Thoracic aorta (tissue), 2 donors: ENCODE data around the gene MOSPD2. TPM values are rescaled to one million over a fixed set of nuclear protein-coding genes. Genes with fewer than 3 reads are reported as not detected.

ENCODE experiments used
- ATAC-seq: fragments of 150-250 bp; one replicate; pipeline ENCODE4 v1.8.0; 2017; ENCODE audit warnings: low read depth; ENCODE audit not compliant: insufficient number of reproducible peaks, low FRiP score
- DNase-seq: peaks from one replicate; pipeline ENCODE4 v3.0.0-alpha.2; 2020; ENCODE audit warnings: low spot score
- H3K27ac ChIP-seq, 2 donors: fragments of 200-600 bp; sonication (generic); 1 replicate in 1 of 2; 2 replicates in 1 of 2; pipeline ENCODE4 v1.5.1; 2016; ENCODE audit warnings: mild to moderate bottlenecking in 2 of 2, moderate library complexity in 2 of 2
- H3K27me3 ChIP-seq: fragments of 200-600 bp; sonication (generic); replicated peaks from 2 replicates; pipeline ENCODE4 v1.6.0; 2016; ENCODE audit warnings: mild to moderate bottlenecking; ENCODE audit not compliant: insufficient read depth
- H3K36me3 ChIP-seq: fragments of 200-600 bp; sonication (generic); one replicate; pipeline ENCODE4 v1.5.1; 2016
- H3K4me1 ChIP-seq, 2 donors: fragments of 200-600 bp; sonication (generic); 1 replicate in 1 of 2; 2 replicates in 1 of 2; pipeline versions ENCODE4 v1.5.1 to v1.6.0; 2016; ENCODE audit warnings: low read depth in 2 of 2, mild to moderate bottlenecking in 1 of 2; ENCODE audit not compliant: control insufficient read depth in 1 of 2
- H3K4me3 ChIP-seq: fragments of 200-600 bp; sonication (generic); 2 replicates; pipeline ENCODE4 v1.5.1; 2016; ENCODE audit warnings: mild to moderate bottlenecking
- H3K9me3 ChIP-seq: fragments of 200-600 bp; sonication (generic); 2 replicates; pipeline ENCODE4 v1.5.1; 2016
- total RNA-seq, 2 donors: library from RNA; depleted of rRNA; stranded (reverse); fragments of >200 nt; gene quantifications; one replicate each; pipeline versions ENCODE4 v1.1.0 to v1.2.3, GENCODE V29; 2016
- TF ChIP-seq, protein P1 (sequence below): fragments of 200-600 bp; sonication (generic); IDR thresholded peaks from one replicate; pipeline ENCODE4 v1.5.1; 2019; ENCODE audit warnings: antibody characterized with exemption

The MOSPD2 gene
- 10 to 100 TPM; 19.4 to 55.5 TPM for total RNA-seq

- Histone ChIP-seq H3K4me3 (peak within 1 kb of the TSS; percentile 87), H3K9me3 (no peaks in the 10 kb centered on the region), H3K27ac (peak within 1 kb of the TSS; percentile 61 to 70), H3K27me3 (no peaks in the 10 kb centered on the region), H3K4me1 (peaks cover 0 to 11% of the 10 kb centered on the region in 2 donors), H3K36me3 (no peaks in the 10 kb centered on the region)
- TF ChIP-seq, protein P1, sequence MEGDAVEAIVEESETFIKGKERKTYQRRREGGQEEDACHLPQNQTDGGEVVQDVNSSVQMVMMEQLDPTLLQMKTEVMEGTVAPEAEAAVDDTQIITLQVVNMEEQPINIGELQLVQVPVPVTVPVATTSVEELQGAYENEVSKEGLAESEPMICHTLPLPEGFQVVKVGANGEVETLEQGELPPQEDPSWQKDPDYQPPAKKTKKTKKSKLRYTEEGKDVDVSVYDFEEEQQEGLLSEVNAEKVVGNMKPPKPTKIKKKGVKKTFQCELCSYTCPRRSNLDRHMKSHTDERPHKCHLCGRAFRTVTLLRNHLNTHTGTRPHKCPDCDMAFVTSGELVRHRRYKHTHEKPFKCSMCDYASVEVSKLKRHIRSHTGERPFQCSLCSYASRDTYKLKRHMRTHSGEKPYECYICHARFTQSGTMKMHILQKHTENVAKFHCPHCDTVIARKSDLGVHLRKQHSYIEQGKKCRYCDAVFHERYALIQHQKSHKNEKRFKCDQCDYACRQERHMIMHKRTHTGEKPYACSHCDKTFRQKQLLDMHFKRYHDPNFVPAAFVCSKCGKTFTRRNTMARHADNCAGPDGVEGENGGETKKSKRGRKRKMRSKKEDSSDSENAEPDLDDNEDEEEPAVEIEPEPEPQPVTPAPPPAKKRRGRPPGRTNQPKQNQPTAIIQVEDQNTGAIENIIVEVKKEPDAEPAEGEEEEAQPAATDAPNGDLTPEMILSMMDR, result no peak
- ATAC-seq (peak; percentile 98), DNase-seq (peak; percentile 78)
Observed at GRCh38 chrX:14872851-14873675, at the start of gene MOSPD2, which contains the start of gene FANCB. Gene MOSPD2, plus strand, starts transcription at chrX:14873421. Its CDS starts 108 bp downstream, at chrX:14873529. Gene FANCB, minus strand, starts transcription at chrX:14873069. Its CDS starts 7,559 bp downstream, at chrX:14865510.

- H3K4me1 ChIP-seq, result no peaks in the 10 kb centered on the region
- ATAC-seq (no peak), DNase-seq (no peak)
- no peaks in the 10 kb centered on the region for H3K9me3 ChIP-seq
- no peak overlapping the region for H3K4me3 ChIP-seq
- H3K27me3 ChIP-seq, result no peaks in the 10 kb centered on the region
- H3K27ac ChIP-seq, result no peak overlapping the region
- no peaks in the 10 kb centered on the region for H3K36me3 ChIP-seq
- TF ChIP-seq, protein P1, result no peak
Observed at GRCh38 chrX:14825851-14826250, 47.4 kb upstream of the MOSPD2 start.

GRCh38 chrX:14826319-14826718 is 46.9 kb upstream of the MOSPD2 start:
- Histone ChIP-seq H3K4me1 (no peaks in the 10 kb centered on the region), H3K36me3 (no peaks in the 10 kb centered on the region), H3K4me3 (no peak overlapping the region), H3K27ac (no peak overlapping the region), H3K9me3 (no peaks in the 10 kb centered on the region), H3K27me3 (no peaks in the 10 kb centered on the region)
- TF ChIP-seq, protein P1, result no peak
- DNase-seq (no peak), ATAC-seq (no peak)

DNA sequence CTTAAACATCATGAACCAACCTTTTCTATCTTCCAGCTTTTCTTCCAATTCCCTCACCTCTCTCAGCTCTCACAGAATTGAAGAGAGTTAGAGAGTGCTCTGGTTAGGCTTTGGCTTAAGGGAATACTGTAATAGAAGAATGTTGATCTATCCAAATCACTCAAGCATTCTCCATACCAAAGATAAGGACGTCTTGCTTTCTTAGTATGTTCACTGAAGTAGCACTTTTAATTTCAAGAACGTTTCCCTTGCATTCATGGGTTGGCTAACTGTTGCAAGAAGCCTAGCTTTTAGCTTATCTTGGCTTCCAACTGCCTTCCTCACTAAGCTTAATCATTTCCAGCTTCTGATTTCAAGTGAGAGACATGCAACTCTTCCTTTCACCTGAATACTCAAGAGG is 43.6 kb upstream of the MOSPD2 start:
- DNase-seq (no peak), ATAC-seq (no peak)
- no peaks in the 10 kb centered on the region for H3K9me3 ChIP-seq
- no peaks in the 10 kb centered on the region for H3K4me1 ChIP-seq
- H3K36me3 ChIP-seq, result no peaks in the 10 kb centered on the region
- no peak overlapping the region for H3K27ac ChIP-seq
- H3K27me3 ChIP-seq, result no peaks in the 10 kb centered on the region
- TF ChIP-seq, protein P1, result no peak
- H3K4me3 ChIP-seq, result no peak overlapping the region

DNA sequence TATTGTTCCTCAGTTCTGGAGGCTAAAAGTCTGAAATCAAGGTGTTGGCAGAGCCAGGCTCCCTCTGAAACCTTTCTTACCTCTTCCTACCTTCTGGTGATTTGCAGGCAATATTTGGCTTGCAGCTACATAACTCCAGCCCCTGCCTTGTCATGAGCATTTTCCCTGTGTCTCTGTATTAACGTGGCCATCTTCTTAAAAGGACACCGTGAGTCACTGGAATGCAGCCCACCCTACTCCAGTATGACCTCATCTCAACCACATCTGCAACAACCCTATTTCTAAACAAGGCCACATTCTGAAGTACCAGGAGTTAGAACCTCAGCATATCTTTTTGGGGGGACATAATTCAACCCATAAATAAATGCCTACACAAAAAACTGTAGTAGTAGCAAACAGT is 41.1 kb upstream of the MOSPD2 start:
- TF ChIP-seq, protein P1, result no peak
- ATAC-seq, result no peak
- DNase-seq, result no peak

More for the DNA sequence above, 41.1 kb upstream of the MOSPD2 start:
- Histone ChIP-seq H3K36me3 (no peaks in the 10 kb centered on the region), H3K27ac (no peak overlapping the region), H3K4me3 (no peak overlapping the region), H3K4me1 (no peaks in the 10 kb centered on the region), H3K9me3 (no peaks in the 10 kb centered on the region), H3K27me3 (no peaks in the 10 kb centered on the region)
